ENCODE measurements around the gene PARP8.
"Not testable (repeated sequence)": the region's sequence is repeated elsewhere in the genome, so short reads cannot be mapped to it uniquely, and the experiment has no call there.

Gene PARP8

DNA sequence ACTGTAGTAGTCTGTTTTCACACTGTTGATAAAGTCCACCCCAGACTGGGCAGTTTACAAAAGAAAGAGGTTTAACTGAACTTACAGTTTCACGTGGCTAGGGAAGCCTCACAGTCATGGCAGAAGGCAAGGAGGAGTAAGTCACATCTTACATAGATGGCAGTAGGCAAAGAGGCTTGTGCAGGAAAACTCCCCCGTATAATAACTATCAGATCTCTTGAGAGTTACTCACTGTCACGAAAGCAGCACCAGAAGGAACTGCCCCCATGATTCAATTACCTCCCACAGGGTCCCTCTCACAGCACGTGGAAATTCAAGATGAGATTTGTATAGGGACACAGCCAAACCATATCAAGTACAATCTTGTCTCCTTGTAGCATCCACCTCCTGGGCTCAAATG lies 21.1 kb downstream of the PARP8 start:
- DNase-seq (ENCODE audit: low spot score): no peak

DNA sequence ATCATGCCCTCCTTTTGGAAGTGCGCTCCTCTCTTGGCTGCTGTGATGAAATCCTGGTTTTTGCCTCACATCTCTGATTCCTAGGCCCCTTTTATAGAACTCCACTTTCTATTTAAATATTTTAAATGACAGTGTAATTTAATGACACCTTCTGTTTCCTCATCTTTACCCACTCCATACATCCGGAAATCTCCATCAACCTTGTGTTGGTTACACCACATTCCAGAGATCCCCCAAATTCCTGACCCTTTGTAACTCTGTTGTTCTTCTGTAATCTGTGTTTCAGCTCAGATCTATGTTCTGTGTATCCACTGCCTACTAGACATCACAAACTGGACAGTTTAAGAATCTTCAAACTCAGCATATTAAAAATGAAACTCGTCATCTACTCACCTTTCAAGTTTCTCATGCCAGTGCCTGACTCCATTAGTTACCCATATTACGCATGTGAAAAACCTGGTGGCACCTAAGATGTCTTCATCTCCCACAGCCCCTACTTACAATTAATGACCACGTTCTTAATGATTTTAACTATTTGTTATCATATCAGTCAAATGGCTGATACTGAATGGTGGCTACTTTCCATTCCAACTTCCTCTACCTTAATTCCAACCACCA lies 25.1 kb downstream of the PARP8 start:
- no peak for DNase-seq (ENCODE audit: low spot score)

DNA sequence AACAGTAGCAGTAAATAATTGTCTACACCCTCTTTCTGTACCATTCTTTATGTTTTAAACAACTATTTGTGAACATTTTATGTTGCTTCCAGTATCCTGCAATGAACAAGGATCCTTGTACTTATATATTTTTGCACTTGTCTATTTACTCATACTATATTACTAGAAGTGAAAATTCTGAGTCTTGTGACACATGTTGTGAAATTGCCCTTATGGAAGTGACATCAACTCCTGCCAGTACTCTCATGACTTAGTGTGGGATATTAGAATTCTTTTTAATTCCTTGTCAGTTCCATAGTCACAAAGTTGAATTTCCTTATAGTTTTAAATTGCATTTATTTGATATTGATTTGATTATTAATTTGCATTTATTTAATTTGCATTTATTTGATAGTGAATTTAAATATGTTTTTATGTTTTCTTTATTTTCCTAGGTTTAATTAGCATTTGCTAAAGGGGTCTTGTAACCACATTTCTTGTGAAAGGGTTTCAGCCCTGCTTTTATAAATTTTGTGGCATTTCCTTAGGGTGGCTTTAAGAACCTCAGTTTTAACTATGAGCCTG lies 27.7 kb downstream of the PARP8 start:
- no peak for DNase-seq (ENCODE audit: low spot score)

GRCh38 chr5:50694626-50695025 lies 28.2 kb downstream of the PARP8 start:
- not testable (repeated sequence) for DNase-seq (ENCODE audit: low spot score)

DNA sequence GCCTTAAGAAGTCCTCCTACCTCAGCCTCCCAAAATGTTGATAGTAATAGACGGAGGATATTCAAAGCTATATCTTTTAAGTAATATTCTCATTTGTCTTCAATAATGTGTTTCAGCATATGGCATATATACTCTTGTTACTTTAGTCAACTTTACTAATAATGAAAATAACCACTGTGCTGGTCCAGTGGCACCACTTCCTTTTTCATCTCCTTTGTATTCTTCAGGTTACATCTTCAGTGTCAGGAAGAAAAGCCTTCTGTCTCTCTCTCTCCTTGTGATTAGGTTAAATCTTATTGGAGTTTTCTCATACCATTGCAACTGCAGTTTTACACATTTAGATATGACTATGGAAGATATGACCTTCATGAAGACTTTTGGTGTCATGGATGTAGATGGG lies 31.3 kb downstream of the PARP8 start:
- DNase-seq (ENCODE audit: low spot score): no peak

GRCh38 chr5:50699737-50700136 lies 33.3 kb downstream of the PARP8 start:
- DNase-seq (ENCODE audit: low spot score): no peak

- DNase-seq (ENCODE audit: low spot score): no peak
These were observed 34.3 kb downstream of the PARP8 start for GRCh38 chr5:50700706-50701105.

DNA sequence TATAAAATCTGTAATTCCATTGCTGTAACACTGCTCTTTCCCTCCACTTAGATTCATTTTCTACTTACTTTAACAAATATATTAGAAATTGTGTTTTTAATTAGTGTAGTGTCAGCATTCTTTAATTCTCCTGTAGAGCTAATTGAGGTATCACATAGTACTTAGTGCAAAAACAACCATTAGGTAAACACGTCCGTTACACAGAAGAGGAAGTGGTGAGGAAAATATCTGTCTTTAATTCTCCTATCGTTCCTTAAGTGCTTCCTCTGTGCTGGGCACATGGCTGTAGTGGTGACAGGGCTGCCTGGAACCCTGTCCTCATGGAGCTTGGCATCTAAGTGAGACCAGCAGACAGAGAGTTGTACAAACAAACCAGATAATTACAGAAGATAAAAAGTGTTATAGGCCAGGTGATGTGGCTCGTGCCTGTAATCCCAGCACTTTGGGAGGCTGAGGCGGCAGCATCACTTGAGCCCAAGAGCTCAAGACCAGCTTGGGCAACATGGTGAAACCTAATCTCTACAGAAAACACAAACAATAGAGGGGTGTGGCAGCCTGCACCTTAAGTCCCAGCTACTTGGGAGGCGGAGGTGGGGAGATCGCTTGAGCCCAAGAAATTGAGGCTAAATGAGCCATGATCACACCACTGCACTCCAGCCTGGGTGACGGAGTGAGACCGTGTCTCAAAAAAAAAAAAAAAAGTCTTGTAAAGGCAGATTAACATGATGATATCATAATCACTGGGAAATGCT lies 36.4 kb downstream of the PARP8 start:
- DNase-seq (ENCODE audit: low spot score): peak; percentile 2

DNA sequence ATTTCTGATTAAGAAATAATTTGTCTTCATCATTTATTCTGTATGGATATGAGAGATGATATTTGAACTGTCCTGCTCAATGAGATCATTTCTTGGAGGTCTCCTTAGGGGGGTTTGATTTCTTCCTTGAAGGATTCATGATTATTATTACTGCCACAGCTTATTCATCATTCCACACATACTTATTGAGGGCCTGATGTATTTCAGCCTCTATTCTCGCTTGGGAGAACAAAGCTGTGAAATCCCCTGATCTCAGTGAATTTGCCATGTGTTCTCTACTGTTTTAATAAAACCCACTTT lies 36.9 kb downstream of the PARP8 start:
- no peak for DNase-seq (ENCODE audit: low spot score)

- DNase-seq (ENCODE audit: low spot score): no peak
These were observed 38.3 kb downstream of the PARP8 start for GRCh38 chr5:50704730-50705129.

GRCh38 chr5:50709471-50709870 lies 43.0 kb downstream of the PARP8 start:
- no peak for DNase-seq (ENCODE audit: low spot score)

DNA sequence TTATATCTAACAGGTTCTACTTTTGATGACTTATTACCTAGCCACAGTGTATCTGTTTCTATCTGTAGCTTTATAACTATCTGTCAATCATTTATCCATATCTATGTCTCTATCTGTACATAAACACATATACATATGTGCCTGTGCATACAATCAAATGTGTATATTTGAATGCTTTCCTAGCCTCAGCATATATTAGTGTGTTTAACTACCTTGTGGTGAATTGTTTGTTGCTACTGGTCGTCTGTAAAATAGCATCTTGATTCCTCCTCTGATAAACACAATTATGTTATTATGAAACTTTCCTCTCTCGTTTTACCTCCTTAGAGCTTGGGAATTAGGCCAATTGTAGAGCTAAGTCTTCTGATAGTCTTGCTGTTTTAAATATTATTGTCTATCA lies 44.4 kb downstream of the PARP8 start:
- no peak for DNase-seq (ENCODE audit: low spot score)

GRCh38 chr5:50711280-50711679 lies 44.8 kb downstream of the PARP8 start:
- peak; percentile 48 for DNase-seq (ENCODE audit: low spot score)

GRCh38 chr5:50712479-50712878 lies 46.0 kb downstream of the PARP8 start:
- DNase-seq (ENCODE audit: low spot score): no peak

DNA sequence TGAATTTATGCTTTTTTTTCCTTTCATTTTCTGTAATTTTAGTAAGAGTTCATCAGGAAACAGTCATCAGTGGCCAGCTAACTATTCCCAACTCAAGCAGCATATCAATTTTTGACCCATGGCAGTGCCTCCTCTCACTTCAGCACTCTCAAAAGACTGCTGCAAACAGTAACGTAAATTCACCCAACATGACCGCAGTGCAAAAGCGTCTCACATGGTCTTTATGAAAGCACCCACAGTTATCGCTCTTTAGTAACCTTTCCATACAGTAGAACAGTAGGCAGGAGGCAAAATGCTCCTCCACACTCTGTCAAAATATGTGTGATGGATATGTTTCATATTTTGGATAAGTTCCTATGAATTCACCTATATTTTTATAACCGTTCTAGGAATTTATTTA lies 48.6 kb downstream of the PARP8 start:
- no peak for DNase-seq (ENCODE audit: low spot score)

DNA sequence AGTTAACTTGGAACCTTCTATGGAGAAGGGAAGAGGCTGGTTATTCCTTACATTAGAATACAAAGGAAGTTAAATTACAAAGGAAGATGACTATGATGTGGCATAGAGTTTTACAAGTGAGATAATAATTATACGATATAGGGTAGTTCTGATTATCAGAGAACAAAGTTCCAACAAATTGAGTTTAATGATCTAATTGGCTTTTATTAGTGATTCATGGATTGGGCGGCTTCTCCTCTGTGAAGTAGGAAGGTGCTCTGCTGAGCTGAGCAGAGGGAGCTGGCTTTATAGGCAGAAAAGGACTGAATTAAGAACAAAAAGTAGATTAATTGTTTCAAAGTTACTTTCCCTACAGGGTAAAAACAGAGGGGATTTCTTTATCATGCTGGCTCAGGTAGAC lies 49.7 kb downstream of the PARP8 start:
- DNase-seq (ENCODE audit: low spot score): no peak

- DNase-seq (ENCODE audit: low spot score): no peak
These were observed 51.2 kb downstream of the PARP8 start for GRCh38 chr5:50717651-50718050.

- no peak for DNase-seq (ENCODE audit: low spot score)
These were observed 53.7 kb downstream of the PARP8 start for GRCh38 chr5:50720061-50720710.

DNA sequence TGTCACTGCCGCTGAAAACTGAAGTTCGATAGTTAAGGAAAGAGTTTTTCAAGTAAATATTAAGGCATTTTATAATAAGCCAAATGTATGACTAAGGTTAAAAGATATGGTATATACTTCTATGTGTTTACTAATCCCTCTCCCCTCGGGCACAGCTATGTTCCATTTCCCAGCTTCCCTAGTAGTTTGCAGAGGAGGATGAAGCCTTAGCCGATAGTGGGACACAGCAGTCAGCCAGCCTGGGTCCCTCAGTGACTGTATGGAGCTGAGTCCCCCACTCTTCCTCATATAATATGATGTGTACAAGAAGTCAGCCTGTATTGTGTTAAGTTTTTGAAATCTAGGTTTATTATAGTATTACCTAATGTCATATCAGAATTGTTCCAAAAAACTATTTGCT lies 55.8 kb downstream of the PARP8 start:
- no peak for DNase-seq (ENCODE audit: low spot score)

GRCh38 chr5:50724262-50724661 lies 57.8 kb downstream of the PARP8 start:
- no peak for DNase-seq (ENCODE audit: low spot score)

- no peak for DNase-seq (ENCODE audit: low spot score)
These were observed 59.5 kb downstream of the PARP8 start for GRCh38 chr5:50725800-50726474.

DNA sequence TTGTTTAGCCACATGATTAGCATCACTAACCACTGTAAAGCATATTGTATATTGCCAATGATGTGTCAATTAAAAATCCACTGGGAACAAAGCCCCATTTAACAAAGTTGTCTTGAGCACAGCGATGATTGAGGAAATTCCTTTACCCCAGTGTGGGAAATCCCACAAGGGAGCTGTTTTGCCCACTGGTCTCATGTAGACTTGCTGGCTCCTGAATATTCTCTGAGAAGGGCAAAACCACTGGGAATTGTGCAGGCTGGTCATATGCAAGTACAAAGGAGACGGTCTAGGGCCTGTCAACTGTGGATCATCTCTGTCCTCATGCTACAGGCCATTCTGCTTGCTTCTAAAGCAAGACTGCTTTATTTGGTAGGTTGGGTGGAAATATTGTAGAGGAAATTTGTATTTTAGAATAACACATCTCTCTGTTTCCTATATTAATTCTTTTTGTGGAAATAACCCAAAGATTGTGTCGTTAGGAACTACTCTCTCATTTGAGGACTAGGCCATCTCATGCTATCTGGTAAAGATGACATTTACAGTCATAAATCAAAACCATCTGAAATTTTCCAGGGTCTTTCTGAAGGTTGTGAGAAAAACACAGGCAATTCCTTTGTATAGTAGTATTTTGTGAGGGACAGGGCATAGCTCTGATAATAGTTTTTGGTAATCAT lies 60.2 kb downstream of the PARP8 start:
- DNase-seq (ENCODE audit: low spot score): no peak

All from germinal center (tissue), 1 donor.